HUES64 (cell line): ENCODE data around the gene TMEM119.

Experiments used
- H3K27ac ChIP-seq: 2 replicates; pipeline ENCODE4 v1.7.0; 2013; ENCODE audit warnings: low read depth, low read length, inconsistent platforms
- H3K27me3 ChIP-seq: 2 replicates; pipeline ENCODE4 v1.6.1; 2013; ENCODE audit warnings: mild to moderate bottlenecking, low read length; ENCODE audit not compliant: insufficient read depth
- H3K36me3 ChIP-seq: 2 replicates; pipeline ENCODE4 v1.6.1; 2013; ENCODE audit warnings: mild to moderate bottlenecking, low read length; ENCODE audit not compliant: insufficient read depth
- H3K4me1 ChIP-seq: 2 replicates; pipeline ENCODE4 v1.6.1; 2013; ENCODE audit warnings: mild to moderate bottlenecking, low read length, moderate library complexity; ENCODE audit not compliant: insufficient read depth
- H3K4me3 ChIP-seq: 2 replicates; pipeline ENCODE4 v1.5.1; 2013; ENCODE audit warnings: mild to moderate bottlenecking, low read length, moderate library complexity
- H3K9ac ChIP-seq: 2 replicates; pipeline ENCODE4 v1.6.1; 2013; ENCODE audit warnings: mild to moderate bottlenecking, low read depth, low read length
- H3K9me3 ChIP-seq: 2 replicates; pipeline ENCODE4 v1.6.1; 2013; ENCODE audit warnings: low read depth, low read length; ENCODE audit not compliant: insufficient read depth
- WGBS: fragments of 150-250, 120-280 bp; methylation state at CpG from one replicate; pipeline ENCODE4 v1.1.7; 2013; ENCODE audit warnings: missing lambda C conversion rate; 5-methylcytosine and 5-hydroxymethylcytosine counted together

Gene TMEM119

DNA sequence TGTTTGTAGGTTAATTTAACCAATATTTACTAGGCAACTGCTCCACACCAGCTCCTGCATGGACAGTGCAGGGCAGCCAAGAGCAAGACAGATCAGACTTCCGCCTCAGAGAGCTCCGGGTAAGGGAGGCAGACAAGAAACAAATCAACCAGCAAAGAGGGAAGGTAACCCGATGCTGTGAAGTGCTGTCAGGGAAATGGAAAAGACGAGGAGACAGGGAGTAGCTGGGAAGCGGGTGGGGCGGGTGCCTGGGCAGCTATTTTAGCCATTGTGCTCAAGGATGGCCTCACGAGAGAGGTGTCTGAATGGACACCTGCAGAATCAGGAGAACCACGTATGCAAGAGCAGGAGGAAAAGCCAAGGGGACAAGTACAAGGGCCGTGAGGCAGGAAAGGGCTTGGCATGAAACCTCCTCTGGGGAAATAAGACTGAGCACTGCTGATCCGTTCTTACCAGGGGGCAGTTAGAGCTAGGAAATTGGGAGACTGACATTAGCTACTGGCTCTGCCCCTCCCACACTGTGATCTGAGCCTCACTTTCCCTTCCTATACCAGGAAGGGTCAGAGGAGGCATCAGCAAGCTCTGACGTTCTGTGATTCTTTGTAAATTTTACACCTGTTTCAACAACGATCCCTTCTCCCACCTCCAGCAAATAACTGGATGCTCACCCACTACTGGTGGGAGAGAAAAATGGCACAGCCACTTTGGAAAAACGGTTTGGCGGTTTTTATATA, 6.5 kb upstream of the TMEM119 start:
- Histone ChIP-seq H3K4me1 (0 out of 2 replicates have a peak, but pooled peaks cover 4% of the 10 kb centered on the region), H3K27ac (no peak overlapping the region), H3K9ac (no peak overlapping the region), H3K4me3 (no peak overlapping the region), H3K9me3 (no peaks in the 10 kb centered on the region), H3K27me3 (no peaks in the 10 kb centered on the region), H3K36me3 (no peaks in the 10 kb centered on the region)
- 60% methylated on average over 14 of the region's 14 CpGs for WGBS

- no peak overlapping the region for H3K27ac ChIP-seq
- H3K9ac ChIP-seq: no peak overlapping the region
These were observed 5.9 kb upstream of the TMEM119 start for GRCh38 chr12:108603743-108604142.

DNA sequence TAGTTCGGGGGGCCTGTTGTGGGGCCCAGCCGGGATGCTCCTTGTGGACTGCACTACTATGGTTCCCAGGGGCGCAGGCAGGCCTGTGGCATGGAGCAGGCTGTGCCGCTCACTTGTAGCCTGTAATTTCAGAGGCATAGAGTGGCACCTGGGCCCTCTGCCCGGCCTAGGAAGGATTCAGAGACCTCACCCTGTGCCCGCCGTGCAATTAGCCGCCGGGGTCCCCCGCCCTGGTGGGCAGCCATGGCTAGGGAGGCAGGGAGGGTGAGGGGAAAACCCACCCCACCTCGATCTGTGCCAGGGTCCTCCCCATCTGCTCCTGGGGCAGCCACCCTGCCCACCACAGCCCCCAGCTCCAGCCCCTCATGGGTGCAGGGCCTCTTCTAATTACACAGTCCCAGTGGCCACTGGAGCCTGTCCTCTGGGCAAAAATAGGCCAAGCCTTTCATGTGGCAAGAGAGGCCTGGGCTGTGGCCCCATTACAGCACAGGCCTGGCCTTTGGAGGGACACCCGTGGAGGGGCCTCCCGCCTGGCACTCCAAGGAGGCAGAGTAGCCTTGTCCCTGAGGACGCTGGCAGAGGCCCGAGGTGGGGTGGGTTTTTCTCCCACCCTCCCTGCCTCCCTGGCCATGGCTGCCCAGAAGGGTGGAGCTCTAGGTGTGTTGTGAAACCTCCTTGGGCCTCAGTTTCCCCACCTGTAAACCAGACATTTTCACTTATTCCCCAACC, 5.3 kb upstream of the TMEM119 start:
- no peak overlapping the region for H3K9ac ChIP-seq
- H3K4me3 ChIP-seq: no peak overlapping the region
- no peak overlapping the region for H3K27ac ChIP-seq
- 95% methylated on average over 15 of the region's 15 CpGs for WGBS
- no peaks in the 10 kb centered on the region for H3K27me3 ChIP-seq
- 0 out of 2 replicates have a peak, but pooled peaks cover 4% of the 10 kb centered on the region for H3K4me1 ChIP-seq
- no peaks in the 10 kb centered on the region for H3K9me3 ChIP-seq
- H3K36me3 ChIP-seq: no peaks in the 10 kb centered on the region

More at GRCh38 chr12:108603743-108604142, 5.9 kb upstream of the TMEM119 start:
- no peaks in the 10 kb centered on the region for H3K27me3 ChIP-seq
- no peaks in the 10 kb centered on the region for H3K9me3 ChIP-seq
- H3K4me3 ChIP-seq: no peak overlapping the region
- no peaks in the 10 kb centered on the region for H3K36me3 ChIP-seq
- WGBS: 92% methylated on average over 4 of the region's 4 CpGs
- H3K4me1 ChIP-seq: 0 out of 2 replicates have a peak, but pooled peaks cover 4% of the 10 kb centered on the region

- no peak overlapping the region for H3K27ac ChIP-seq
- H3K4me1 ChIP-seq: 0 out of 2 replicates have a peak, but pooled peaks cover 4% of the 10 kb centered on the region
- H3K9me3 ChIP-seq: no peaks in the 10 kb centered on the region
- H3K9ac ChIP-seq: no peak overlapping the region
- H3K27me3 ChIP-seq: no peaks in the 10 kb centered on the region
- no peak overlapping the region for H3K4me3 ChIP-seq
- H3K36me3 ChIP-seq: no peaks in the 10 kb centered on the region
- WGBS: 94% methylated on average over 9 of the region's 9 CpGs
These were observed 4.4 kb upstream of the TMEM119 start for GRCh38 chr12:108602209-108602705.

GRCh38 chr12:108600702-108601007, 2.8 kb upstream of the TMEM119 start:
- no peak overlapping the region for H3K27ac ChIP-seq
- no peaks in the 10 kb centered on the region for H3K27me3 ChIP-seq
- no peaks in the 10 kb centered on the region for H3K9me3 ChIP-seq
- 0 out of 2 replicates have a peak, but pooled peaks cover 4% of the 10 kb centered on the region for H3K4me1 ChIP-seq
- H3K4me3 ChIP-seq: no peak overlapping the region
- H3K36me3 ChIP-seq: no peaks in the 10 kb centered on the region
- no peak overlapping the region for H3K9ac ChIP-seq
- 72% methylated on average over 4 of the region's 4 CpGs for WGBS

DNA sequence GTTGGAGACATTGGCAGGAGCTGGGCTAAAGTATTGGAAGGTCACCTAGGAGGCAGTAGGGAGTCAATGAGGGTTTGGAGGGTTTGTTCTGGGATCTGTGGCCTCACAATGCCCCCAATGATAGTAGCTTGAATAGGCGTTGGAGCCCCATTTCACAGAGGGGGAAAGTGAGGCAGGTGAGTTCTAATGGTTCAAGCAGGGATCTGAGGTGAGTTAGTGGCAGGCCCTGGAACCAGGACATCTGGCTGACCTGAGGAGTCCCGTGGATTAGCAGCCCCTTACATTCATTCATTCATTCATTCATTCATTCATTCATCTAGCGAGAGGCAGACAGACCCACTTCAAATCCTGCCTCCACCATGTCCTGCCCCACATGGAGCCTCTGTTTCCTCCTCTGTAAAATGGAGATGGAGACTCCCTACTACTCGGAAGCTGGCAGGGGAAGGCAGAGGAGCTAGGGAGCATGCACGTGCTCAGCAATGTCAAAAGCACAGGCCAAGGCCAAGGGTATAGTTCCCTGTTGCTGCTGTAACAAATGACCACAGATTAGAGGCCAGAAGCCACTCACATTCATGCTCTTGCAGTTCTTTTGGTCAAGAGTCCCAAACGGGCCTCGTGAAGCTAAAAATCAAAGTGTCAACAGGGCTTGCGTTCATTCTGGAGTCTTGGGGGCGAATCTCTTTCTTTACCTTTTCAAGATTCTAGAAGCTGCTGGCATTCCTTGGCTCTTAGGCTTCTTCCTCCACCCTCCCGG, 2.2 kb upstream of the TMEM119 start:
- no peak overlapping the region for H3K4me3 ChIP-seq
- H3K27me3 ChIP-seq: no peaks in the 10 kb centered on the region
- WGBS: 88% methylated on average over 10 of the region's 10 CpGs
- no peak overlapping the region for H3K27ac ChIP-seq
- H3K9ac ChIP-seq: no peak overlapping the region
- 0 out of 2 replicates have a peak, but pooled peaks cover 4% of the 10 kb centered on the region for H3K4me1 ChIP-seq
- H3K36me3 ChIP-seq: no peaks in the 10 kb centered on the region
- no peaks in the 10 kb centered on the region for H3K9me3 ChIP-seq

GRCh38 chr12:108599541-108599940, 1.7 kb upstream of the TMEM119 start:
- Histone ChIP-seq H3K9me3 (no peaks in the 10 kb centered on the region), H3K4me3 (no peak overlapping the region), H3K9ac (no peak overlapping the region), H3K27ac (no peak overlapping the region), H3K36me3 (no peaks in the 10 kb centered on the region), H3K27me3 (no peaks in the 10 kb centered on the region), H3K4me1 (0 out of 2 replicates have a peak, but pooled peaks cover 3% of the 10 kb centered on the region)
- 78% methylated on average over 6 of the region's 6 CpGs for WGBS

GRCh38 chr12:108598553-108599250, 818 bp upstream of the TMEM119 start:
- Histone ChIP-seq H3K36me3 (no peaks in the 10 kb centered on the region), H3K9ac (no peak overlapping the region), H3K4me1 (no peaks in the 10 kb centered on the region), H3K27me3 (no peaks in the 10 kb centered on the region), H3K4me3 (no peak overlapping the region), H3K9me3 (no peaks in the 10 kb centered on the region), H3K27ac (no peak overlapping the region)
- 94% methylated on average over 11 of the region's 11 CpGs for WGBS

DNA sequence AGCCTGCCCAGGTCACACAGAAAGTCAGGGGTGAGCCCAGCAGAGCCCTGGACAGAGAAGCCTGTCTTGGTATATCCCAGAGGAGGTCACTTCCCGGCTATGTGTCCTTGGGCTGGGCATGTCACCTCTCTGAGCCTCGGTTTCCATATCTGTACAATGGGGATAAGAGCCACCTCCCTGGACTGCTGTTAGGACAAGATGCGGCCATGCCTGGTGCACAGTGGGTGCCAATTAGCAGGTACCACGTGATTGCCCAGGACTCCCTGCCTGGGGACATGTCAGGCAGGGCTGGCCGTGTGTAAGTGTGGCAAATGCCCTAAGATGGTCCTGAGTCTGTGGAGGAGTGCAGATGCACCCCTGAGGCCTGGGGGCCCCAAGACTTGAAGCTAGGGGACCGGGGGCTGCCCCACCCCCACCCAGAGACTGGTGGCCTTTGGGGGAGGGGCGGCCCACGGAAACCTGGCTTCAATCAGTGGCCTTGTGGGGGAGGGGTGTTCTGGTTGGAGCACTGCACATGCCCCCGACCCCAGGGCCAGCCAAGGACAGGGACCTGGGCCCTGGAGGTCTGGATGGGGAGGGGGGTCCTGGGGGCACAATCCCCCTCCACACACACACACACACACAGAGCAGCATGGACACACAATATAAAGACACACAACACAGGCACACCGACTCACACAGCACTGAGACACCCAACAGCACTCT, 878 bp downstream of the TMEM119 start:
- Histone ChIP-seq H3K27me3 (no peaks in the 10 kb centered on the region), H3K4me1 (no peaks in the 10 kb centered on the region), H3K4me3 (no peak overlapping the region), H3K9ac (no peak overlapping the region), H3K9me3 (no peaks in the 10 kb centered on the region), H3K27ac (no peak overlapping the region), H3K36me3 (no peaks in the 10 kb centered on the region)
- 65% methylated on average over 9 of the region's 10 CpGs for WGBS
